NCI-H128 (cell line): Measurements from ENCODE around the gene RARRES2.
"Not testable (repeated sequence)": the region's sequence is repeated elsewhere in the genome, so short reads cannot be mapped to it uniquely, and the experiment has no call there.

ENCODE experiments used
- DNase-seq: peaks from one replicate; lab custom pipeline; 2025; ENCODE audit not compliant: unreplicated experiment; lab: John Stamatoyannopoulos, UW

RARRES2 gene

DNA sequence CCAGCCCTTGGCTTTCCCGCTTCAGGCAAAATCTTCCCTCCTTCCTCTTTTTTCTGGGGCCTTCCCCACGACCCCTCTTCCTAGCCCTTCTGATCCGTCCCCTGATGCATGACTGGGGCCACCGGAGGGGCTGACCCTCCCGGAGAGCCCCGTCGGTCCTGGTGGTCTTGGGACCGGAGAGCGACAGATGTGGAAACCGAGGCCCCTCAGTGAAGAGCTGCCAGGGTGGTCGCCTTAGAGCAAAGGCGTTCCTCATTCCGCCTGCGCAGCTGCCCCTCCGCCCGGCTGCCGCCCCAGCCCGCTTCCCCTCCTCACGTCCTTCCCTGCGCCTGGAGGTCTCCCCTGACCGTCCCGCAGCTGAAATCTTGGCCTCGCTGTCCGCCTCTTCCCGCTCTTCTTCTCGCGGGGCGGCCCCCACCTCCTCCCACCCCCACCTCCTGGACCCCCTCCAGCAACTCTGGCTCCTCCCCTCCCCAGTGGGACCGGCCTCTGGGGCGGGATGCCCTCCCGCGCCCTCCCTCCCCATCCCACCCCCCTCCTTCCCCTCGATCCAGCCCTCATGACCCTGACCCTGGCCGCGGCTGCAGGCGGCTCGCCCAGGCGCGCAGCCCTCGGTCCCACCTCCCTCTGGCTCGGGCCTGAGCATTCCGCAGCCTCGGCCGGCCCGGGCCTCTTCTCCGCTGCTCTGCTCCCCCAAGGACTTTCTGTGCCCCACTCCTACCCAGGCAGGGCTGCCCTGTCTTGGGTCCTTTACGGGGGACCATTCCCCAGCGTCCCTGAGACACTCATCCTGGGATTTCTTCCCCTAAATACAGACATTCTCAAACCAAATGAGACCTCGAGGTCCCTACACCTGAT lies at the start of gene RARRES2:
TSS of gene RARRES2 (minus strand) at position 367 of the 858 bp plus-strand sequence. CDS start 1,020 bp downstream, outside the sequence.
- DNase-seq: no peak

DNA sequence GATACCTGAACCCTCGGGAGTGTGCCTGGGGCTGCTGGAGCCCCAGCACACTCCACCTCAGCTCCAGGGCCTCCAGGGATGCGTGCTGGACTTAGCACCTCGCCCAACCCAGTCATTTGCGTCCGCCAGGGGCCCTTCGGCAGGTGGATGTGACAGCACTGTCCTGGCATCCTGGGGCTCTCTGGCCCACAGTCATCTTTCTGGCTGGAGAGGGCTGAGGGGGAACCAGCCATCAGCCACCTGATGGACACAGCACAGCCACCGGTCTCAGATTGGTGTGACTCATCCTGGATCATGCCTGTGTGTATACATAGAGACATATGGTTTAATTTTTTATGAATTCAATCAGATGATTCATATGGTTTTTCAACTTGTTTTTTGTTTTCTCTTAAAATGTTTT lies 48.8 kb upstream of the RARRES2 start:
- DNase-seq: no peak

DNA sequence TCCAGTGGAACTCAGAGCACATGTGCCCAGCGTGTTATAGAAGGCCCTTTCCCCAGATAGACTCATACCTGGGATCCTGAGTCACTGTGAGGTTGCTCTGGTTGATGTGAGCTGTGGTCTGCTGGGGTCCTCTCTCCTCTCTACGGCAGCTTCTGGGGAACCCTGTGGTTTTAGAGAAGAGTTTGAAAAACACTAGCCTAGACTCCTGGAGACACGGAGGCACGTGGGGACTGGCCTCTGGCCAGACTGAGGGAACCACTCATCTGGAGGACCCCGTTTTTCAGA lies 48.0 kb upstream of the RARRES2 start:
- no peak for DNase-seq

DNA sequence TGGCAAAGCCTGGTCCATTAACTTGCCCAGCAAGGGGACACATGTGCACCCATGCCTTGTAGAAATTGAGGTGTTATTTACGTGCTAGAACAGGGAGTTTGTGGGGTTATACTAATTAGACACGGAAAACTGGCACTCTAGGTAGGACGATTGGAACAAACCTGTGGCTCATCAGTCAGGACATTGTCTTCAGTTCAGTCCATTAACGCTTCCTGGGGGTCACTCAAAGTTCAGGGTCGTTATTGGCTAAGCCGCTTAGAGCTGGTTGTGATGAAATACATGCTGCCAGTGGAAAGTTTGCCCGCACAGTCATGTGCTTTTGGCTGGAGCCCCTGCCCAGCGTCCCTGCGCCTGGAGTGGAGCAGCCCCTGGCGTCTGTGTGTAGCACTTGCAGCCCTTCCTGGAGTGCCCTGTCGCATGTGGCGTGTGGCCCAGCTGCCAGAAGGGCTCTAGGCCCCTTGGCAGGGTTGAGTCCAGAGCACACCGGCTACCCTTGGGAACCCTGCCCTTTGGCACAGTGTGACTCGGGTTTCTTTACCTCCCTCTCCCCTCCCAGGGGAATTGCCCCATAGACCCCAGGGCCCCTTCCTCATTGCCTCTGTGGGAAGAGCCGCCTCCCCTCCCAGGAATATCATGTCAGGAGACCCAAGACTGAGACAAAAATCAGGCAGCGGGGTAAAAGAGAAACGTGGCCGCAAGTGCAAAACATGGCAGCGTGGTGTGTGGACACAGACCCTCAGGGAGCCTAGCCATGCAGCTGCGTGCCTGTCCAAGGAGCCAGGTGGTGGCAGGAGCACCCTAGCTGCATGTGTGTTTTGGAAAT lies 47.5 kb upstream of the RARRES2 start:
- DNase-seq: no peak

DNA sequence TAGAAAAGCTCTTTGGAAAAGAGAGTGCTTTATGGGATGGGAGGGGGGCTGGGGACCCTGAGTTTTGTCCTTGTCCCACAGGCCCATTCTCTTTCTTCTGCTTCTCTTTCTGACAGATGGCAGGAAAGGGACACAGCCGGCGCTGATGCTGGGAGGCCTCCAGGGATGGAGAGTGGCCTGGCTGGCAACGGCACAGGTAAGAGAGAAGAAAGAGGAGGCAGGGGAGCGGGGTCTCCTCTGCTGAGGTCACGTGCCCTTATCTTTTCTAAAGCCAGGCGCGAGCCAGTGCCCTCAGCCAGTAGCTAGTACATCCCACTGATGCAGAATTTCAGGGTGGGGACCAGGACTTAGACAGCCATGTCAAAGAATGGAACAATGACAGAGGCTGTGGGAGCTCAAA lies 46.9 kb upstream of the RARRES2 start:
- no peak for DNase-seq

DNA sequence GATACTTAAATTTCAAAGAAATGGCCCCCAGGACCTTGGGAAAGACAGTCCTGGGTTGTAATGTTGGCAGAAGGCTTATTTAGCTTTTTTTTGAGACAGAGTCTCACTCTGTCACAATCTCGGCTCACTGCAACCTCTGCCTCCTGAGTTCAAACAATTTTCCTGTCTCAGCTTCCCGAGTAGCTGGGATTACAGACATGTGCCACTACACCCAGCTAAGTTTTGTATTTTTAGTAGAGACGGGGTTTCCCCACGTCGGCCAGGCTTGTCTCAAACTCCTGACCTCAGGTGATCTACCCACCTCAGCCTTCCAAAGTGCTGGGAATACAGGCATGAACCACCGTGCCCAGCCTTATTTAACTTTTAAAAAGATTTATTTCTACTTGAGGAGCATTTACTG lies 44.5 kb upstream of the RARRES2 start:
- not testable (repeated sequence) for DNase-seq

DNA sequence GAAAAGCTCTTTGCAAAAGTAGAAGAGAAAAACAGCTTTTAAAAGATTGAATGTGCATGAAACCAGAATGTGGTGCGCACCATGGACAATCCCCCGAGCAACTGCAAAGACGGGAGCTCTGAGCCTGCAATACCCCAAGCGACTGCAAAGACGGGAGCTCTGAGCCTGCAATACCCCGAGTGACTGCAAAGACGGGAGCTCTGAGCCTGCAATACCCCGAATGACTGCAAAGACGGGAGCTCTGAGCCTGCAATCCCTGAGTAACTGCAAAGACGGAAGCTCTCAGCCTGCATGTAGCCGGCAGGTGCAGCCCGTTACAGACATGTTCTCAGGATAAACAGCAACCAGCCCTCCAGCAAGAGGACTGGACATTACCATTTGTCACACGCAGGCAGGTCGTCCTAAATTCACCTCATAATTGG lies 43.9 kb upstream of the RARRES2 start:
- no peak for DNase-seq

DNA sequence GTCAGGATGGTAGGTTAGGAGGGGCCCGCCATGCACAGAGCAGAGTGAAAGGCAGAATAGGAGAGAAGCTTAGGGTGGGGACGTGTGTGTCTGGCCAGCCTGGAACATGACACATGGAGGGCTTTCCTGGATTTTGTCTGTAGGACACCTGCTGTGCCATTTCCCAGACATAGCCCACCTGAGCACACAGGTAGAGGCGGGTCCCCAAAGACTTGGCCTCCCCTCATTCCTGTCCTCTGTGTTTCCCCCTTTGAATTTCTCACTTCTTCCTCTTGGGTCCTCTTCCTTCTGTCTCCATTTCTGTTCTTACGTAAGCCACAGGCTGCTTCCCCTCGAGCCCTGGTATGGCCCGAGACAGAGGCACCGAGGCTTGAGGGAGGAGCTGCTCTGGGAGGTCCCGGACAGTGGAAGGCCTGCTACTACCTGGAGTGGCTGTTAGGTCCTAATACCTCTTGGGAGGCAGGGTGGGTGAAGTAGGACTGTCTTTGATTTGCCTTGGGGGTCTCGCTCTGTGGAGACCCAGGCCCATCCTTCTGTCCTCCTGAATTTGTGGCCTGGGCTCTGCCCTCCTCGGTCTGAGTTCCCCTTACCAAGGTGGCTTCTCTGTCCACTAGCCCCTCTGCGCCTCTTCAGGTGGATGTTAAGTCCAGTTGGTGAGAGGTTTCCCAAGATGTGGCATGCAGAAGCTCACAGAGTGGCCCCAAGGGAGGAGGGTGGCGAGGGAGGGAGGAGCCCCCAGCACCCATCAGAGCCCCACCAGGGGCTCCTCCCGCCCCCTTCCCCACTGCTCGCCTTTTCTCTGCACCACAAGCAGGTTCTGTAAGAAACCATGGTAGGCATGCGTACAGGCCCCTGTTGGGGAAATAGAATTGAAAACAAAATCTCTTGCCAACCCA lies 43.2 kb upstream of the RARRES2 start:
- DNase-seq: no peak

DNA sequence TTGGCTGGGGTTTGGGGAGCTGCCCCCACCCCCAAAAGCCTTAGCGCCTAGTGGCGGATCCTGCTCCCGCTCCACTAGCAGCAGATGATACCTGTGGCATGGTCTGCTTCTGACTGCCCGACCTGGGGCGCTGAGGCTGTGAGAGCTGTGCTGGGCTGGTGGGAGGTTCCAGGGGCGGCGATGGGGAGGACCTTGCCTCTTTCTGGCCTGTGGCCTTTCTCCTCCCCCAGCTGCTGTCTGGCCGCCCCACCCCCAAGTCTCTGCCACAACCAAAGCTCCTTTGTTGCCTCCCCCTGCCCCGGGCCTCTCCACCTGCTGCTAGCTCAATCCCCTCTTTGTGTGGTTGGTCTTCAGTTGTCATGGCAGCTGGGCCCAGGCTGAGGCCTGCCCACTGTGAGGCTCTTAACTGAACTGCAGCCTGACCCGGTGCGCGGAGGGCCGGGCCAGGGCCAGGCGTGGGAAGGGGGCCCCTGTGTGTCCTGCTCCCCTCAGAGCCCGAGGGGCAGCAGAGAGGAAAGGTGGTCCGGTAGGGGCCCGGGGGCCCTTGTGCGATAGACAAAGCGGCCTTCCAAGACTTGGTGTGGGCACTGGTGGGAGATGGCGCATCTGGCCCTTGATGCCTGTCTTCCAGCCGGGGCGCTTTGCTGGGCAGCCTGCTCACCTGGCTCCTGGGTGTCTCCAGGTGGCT lies 42.4 kb upstream of the RARRES2 start:
- DNase-seq: no peak

DNA sequence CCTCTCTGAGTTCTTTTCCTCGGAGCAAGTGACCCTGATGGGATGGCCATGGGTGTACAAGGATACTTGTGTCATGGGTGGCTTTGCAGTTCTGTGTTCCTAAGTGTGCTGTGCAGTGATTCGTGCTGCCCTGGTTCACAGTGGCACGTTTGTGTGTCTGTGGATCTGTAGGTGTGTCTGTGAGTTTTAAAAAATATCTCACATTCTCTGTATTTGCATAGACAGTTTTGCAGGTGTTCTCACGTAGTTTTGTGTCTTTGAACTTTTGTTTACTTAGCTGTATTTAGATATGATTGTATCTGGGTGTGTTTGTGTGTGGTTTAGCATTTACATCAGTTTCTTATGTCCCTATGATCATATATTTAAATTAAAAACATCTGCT lies 41.4 kb upstream of the RARRES2 start:
- DNase-seq: no peak

DNA sequence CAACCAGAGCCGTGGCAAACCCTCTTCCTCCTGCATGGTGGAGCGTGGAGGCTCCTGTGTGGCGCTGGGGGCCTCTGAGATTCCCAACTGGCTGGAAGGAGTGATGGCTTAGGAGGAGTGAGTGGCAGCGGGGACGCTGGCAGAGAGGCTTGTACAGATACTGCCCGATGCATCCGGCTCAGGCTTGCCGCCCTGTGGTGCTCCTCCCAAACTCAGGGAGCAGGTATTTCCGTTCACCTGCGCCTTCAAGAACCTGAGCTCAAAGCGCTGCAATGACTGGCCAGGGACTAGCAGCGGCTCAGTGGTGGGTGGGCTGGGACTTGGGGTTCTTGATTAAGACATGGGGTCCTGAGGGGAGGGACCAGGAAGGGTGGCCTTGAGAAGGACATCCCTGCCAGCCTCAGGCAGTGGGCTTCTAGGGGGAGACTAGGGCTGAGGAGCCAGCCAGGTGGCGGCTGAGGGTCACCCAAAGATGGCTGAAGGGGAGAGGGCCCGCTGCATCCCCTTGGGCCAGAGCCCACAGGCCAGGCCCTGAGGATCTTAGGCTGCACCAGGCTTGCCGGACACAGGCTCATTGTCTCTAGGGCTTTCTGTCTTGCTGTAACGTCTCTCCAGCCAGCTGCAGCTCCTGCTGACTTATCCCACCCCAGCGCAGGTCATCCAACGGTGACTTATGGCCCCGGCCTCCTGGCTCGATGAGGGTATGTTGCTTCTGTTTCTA lies 40.9 kb upstream of the RARRES2 start:
- no peak for DNase-seq

DNA sequence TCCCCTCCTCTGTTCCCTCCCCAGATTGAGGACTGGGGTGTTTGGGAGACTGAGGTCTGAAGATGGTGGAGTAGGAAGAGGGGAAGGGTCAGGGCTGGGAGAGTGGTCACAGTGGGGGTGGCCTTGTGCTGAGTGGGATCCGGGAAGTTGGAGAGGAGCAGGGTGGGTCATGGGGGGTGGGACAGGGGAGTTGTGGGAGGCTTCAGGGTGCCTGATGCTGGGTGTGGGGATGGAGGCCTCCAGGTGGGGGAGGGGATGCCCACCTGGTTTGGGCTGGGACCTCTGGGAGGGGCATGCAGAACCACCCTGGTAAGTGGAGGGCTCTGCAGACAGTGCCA lies 40.3 kb upstream of the RARRES2 start:
- DNase-seq: no peak

DNA sequence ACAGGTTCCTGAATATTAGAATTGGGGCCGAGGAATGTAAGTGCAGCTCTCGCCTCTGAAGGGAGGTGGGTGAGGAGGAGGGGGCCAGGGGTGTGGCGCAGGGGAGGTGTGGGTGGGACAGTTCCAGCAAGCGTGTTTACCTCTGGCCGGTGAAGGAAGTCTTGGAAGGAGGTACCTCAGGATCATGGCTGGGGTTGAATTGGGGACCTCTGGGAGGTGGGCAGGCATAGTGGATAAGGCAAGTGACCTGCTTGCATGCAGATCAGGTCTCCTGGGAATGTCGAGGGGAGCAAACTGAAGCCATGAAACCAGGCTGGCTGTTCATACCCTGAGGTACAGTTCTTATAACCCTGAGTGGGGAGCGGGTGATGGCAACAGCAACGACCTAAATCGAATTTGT lies 39.7 kb upstream of the RARRES2 start:
- no peak for DNase-seq

DNA sequence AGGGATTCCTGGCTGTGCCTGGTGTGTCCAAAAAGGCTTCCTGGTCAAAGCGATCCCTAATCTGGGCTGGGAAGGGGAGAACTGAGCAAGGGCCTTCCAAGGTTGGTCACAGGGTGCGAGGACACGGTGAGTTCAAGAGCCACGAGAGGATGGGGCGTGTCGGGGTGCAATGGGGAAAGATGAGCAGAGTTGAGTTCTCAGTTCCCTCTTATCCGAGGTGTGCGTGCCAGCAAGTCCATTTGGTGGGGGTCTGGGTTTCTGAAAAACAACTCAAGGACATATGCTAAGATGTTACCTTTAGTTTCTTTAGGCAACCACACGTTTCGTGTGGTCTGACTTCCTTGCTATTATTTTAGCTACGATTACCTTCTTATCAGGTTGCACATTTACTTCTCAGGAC lies 39.0 kb upstream of the RARRES2 start:
- no peak for DNase-seq

DNA sequence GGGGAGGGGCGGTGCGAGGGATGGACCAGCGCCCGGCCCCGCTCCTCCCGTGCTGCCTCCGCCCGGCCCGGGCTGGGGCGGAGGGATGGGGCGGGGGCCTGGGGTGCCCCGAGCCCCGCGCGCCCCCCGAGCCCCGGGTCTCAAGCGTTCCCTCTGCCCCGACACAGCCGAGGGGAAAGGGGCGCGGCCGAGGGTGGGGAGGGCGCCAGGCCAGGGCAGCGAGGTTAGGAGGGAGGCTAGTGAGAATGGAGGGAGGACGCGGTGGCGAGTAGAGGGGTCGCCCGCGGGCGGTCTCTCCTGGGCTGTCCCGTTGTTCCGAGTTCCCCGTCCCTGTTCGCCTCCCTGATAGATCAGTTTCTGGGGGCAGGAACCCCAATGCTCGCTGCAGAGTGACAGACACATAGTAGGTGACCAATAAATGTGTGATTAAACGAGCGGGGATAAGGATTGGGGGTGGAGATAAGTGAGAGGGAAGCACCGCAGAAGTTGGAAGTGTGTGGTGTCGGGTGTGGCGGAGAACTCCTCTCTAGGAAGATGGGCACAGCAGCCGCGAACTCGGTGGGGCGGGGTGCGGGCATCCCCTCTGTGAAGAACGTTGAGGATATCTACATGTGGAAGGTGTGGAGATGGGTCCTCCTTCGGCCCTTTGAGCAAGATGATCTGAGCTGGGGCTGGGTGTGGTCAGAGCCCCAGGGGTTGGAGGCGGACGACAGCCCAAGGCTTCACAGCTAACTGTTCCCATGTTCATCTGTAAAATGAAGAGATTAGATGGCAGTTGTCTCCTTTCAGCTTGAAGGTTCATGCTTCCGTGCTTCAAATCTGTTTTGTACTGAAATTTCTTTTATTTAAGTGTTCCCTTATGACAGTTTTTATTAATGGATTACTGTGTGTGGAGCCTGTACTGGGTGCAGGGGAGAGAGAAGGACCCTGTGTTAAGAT lies 38.3 kb upstream of the RARRES2 start:
- no peak for DNase-seq

DNA sequence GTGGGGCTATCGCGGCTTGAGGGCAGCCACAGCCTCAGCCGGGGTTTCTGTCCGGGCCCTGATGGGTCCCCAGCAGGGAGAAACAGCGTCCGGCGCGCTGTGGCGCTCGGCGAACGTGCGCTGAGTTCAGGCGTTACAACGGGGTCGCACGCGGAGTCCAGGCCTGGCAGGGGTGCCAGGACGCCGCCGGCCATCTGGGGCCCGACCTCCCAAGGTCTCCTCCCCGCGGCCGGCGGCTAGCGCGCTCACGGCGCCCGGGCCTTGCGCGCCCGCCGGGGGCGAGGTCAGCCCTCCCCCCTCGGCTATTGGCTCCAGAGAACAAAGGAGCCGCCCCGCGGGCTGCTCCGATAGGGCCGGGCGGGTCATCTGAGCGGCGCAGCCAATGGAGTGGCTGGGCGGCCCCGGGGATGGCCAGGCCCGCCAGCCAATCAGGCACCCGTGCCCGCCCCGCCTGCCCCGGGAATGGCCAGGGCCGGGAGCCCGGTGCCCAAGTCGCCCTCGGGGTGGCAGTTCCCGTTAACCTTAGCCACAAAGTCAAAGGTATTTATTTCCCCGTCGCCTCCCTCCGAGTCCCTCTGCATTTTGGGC lies 37.5 kb upstream of the RARRES2 start, which contains the start of gene ZNF775:
TSS of gene ZNF775 (plus strand) at position 478 of the 588 bp plus-strand sequence. CDS start 9,141 bp downstream, outside the sequence.
- peak; percentile 93 for DNase-seq

DNA sequence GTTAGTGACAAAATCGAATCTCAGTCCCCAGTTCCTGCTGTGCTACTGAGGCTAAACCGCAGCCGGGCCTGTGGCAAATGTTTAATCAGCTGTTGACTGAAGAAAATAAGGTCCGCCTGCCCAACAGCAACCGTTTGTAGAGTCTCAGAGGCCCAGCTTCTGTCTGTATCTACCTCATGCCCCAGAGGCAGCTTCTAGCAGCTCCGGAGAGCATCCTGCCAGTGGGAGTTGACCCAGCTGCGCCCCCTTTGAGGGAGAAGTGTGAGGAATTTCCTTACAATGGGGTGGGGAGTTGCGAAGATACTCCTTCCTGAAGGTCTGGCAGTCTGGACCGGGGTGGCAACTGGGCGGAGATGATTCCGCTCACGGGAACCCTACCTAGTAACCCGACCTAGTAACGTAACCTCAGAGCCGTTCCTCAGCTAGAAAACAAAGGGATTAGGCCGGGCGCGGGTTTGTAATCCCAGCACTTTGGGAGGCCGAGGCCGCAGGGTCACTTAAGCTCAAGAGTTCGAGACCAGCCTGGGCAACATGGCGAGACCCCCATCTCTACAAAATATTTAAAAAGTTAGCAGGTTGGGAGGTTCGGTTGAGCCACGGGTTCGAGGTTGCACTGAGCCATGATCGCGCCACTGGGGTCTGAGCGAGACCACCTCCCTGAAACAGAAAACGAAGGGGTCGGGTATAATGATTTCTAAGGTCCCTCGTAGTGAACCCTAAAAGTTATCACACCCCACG lies 36.9 kb upstream of the RARRES2 start:
- no peak for DNase-seq

DNA sequence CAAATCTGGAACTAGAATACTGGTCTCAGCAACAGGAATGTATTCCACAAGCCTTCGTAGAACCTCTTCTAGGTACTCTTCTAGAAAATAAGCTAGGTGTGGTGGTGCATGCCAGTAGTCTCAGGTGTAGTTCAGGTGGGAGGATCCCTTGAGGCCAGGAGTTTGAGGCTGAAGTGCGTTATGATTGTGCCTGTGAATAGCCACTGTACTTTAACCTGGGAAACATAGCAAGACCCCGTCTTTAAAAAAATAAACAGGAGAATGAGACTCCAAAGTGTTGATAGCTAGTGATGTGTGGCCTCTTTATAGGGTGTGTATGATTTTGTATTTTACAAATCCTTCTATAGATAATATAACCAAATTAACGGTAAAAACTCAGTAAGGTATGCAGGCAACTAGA lies 36.2 kb upstream of the RARRES2 start:
- DNase-seq: no peak
